ENCODE measurements around the gene OR10V1.

GRCh38 chr11:59671471-59671870, 42.2 kb downstream of the OR10V1 start:
- TF ChIP-seq CTCF (IDR thresholded peaks at IDR 0.05) (no peak), EZH2 (IDR thresholded peaks at IDR 0.05; ENCODE audit: borderline replicate concordance, insufficient read depth, low read depth, low read length, poor library complexity, severe bottlenecking) (no peak)
